ENCODE results near the gene GJB1.
"Not testable (repeated sequence)": the region's sequence is repeated elsewhere in the genome, so short reads cannot be mapped to it uniquely, and the experiment has no call there.

The GJB1 gene

GRCh38 chrX:71256856-71257255 lies 33.8 kb downstream of the GJB1 start:
- DNase-seq = no peak

- DNase-seq = not testable (repeated sequence)
Observed at GRCh38 chrX:71268624-71269023, 45.6 kb downstream of the GJB1 start.

- DNase-seq = no peak
Observed at GRCh38 chrX:71269801-71270395, 46.9 kb downstream of the GJB1 start.

GRCh38 chrX:71272313-71272712 lies 49.3 kb downstream of the GJB1 start:
- not testable (repeated sequence) for DNase-seq

All from activated CD4-positive, alpha-beta T cell treated with anti-CD3 and anti-CD28 coated beads, Interleukin-2, amount 50 U/mL, for 16 hours (primary cell).